Esophagus squamous epithelium (tissue), 5 donors: Measurements from ENCODE around the gene ABR. TPM values are rescaled to one million over a fixed set of nuclear protein-coding genes. Genes with fewer than 3 reads are reported as not detected.

Source experiments
- DNase-seq: peaks from one replicate; lab custom pipeline; 2025; lab: John Stamatoyannopoulos, UW
- H3K27ac ChIP-seq, 4 donors: fragments of 200-600 bp; sonication (generic); one replicate each; pipeline ENCODE4 v1.5.1; 2016 to 2019; ENCODE audit warnings: mild to moderate bottlenecking in 1 of 4
- H3K27me3 ChIP-seq, 4 donors: fragments of 200-600 bp; sonication (generic); 1 replicate in 3 of 4; 2 replicates in 1 of 4; pipeline versions ENCODE4 v1.5.1 to v1.6.0; 2017 to 2021; ENCODE audit warnings: antibody characterized with exemption in 1 of 4
- H3K36me3 ChIP-seq, 3 donors: fragments of 200-600 bp; sonication (generic); one replicate each; pipeline ENCODE4 v1.5.1; 2016 to 2019
- H3K4me1 ChIP-seq, 3 donors: fragments of 200-600 bp; sonication (generic); one replicate each; pipeline ENCODE4 v1.5.1; 2017 to 2019
- H3K4me3 ChIP-seq, 4 donors: fragments of 200-600 bp; sonication (generic); 1 replicate in 3 of 4; 2 replicates in 1 of 4; pipeline ENCODE4 v1.5.1; 2016 to 2019; ENCODE audit warnings: mild to moderate bottlenecking in 2 of 4, moderate library complexity in 1 of 4
- H3K9me3 ChIP-seq, 3 donors: fragments of 200-600 bp; sonication (generic); one replicate each; pipeline ENCODE4 v1.5.1; 2016 to 2019
- POLR2A ChIP-seq, 4 donors: fragments of 450-650 bp; IDR thresholded peaks; one replicate each; pipeline ENCODE4 v1.6.1; 2017; ENCODE audit warnings: antibody characterized with exemption in 4 of 4, mild to moderate bottlenecking in 4 of 4, moderate library complexity in 3 of 4
- WGBS, 2 donors: methylation state at CpG; one replicate each; pipeline ENCODE4 v1.1.5; 2018; 5-methylcytosine and 5-hydroxymethylcytosine counted together
- intact Hi-C: fragments of 100-400 bp; cut with DNase I; formaldehyde crosslinking; loops from one replicate; pipeline ENCODE4 v1.15.0; 2022
- total RNA-seq, 4 donors: library from RNA; depleted of rRNA; stranded (reverse); fragments of >200 nt; gene quantifications; one replicate each; pipeline ENCODE4 v1.1.0, GENCODE V29; 2016
- TF ChIP-seq, protein P1 (sequence below), 6 experiments: fragments of 450-650 bp in 4 of 6; fragments of 200-600 bp in 2 of 6; sonication (generic) in 2 of 6; IDR thresholded peaks; one replicate each; pipeline ENCODE4 v1.5.1; 2016 to 2019; ENCODE audit warnings: antibody characterized with exemption in 6 of 6, mild to moderate bottlenecking in 4 of 6, moderate library complexity in 4 of 6
- donor health status: DM: yes; HTN: yes; CAD: no.

Gene ABR
- total RNA-seq, 4 donors from 2014 or later, result 62.1 to 248 (median 75.5) TPM

DNA sequence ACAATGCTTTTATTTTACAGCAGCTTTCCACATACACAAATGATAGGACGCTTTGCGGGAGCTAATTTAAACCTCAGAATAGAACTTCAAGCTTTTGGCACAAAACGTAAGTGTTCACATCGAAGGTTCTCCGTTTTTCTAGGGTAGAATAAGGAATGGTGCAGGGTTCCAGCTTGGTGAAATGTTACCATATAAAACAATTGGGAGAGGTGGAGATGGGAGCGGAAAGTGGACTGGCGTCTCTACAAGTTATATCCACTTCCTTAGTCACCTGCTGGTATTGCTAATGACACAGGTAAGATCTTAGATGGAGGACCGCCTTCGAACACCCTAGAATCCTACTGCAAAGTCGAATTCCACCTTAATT lies 198.5 kb downstream of the ABR start:
- peak overlapping the region in 1 of 4 donors; percentile 63 for H3K4me3 ChIP-seq
- H3K4me1 ChIP-seq, result peaks cover 14 to 42% (median 16%) of the 10 kb centered on the region in 3 donors
- H3K36me3 ChIP-seq, result no peaks in the 10 kb centered on the region
- no peaks in the 10 kb centered on the region for H3K9me3 ChIP-seq
- TF ChIP-seq, protein P1, sequence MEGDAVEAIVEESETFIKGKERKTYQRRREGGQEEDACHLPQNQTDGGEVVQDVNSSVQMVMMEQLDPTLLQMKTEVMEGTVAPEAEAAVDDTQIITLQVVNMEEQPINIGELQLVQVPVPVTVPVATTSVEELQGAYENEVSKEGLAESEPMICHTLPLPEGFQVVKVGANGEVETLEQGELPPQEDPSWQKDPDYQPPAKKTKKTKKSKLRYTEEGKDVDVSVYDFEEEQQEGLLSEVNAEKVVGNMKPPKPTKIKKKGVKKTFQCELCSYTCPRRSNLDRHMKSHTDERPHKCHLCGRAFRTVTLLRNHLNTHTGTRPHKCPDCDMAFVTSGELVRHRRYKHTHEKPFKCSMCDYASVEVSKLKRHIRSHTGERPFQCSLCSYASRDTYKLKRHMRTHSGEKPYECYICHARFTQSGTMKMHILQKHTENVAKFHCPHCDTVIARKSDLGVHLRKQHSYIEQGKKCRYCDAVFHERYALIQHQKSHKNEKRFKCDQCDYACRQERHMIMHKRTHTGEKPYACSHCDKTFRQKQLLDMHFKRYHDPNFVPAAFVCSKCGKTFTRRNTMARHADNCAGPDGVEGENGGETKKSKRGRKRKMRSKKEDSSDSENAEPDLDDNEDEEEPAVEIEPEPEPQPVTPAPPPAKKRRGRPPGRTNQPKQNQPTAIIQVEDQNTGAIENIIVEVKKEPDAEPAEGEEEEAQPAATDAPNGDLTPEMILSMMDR (IDR thresholded peaks at IDR 0.05), result no peak
- TF ChIP-seq POLR2A (IDR thresholded peaks at IDR 0.05), result no peak
- DNase-seq, result no peak
- WGBS, 2 donors, result 39 to 42% methylated on average over 10 of the region's 10 CpGs
- intact Hi-C loops, result loop anchor here (5.0 kb wide), 1 partner anchor 184 kb away; no protein-coding TSS in a partner anchor
- peaks cover 0 to 6% (median 0%) of the 10 kb centered on the region in 4 donors for H3K27me3 ChIP-seq
- peak overlapping the region in 1 of 4 donors; percentile 92 for H3K27ac ChIP-seq

DNA sequence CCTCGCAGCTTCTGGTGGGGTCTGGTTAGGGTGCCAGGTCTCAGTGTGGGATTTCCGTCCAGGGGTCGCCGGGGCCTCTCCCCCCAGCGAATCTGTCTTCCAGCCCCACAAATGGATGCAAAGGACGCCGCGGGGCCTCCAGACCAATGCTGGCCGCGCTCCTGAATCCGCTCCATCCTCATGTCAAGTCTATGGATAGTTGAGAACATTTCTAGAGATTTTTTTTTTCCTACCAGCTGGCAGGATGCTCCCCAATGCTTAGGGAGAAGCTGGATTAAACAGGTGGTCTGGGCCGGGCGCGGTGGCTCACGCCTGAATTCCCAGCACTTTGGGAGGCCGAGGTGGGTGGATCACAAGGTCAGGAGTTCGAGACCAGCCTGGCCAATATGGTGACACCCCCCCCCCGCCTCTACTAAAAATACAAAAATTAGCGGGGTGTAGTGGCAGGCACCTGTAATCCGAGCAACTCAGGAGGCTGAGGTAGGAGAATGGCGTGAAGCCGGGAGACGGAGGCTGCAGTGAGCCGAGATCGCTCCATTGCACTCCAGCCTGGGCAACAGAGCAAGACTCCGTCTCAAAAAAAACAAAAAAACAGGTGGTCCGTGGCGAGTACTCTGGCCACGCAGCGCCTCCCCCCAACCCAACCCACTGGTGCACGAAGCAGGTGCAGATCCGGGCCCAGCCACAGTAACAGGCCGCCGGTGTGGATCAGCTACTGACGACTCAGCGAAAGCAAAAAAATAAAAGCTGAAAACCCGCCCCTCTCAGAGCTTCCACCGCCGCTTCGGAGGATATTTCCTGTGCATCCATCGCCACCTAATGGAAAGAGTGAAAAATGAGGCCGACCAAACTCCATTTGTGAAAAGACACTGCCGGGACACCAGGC lies 199.1 kb downstream of the ABR start:
- Histone ChIP-seq H3K36me3 (no peaks in the 10 kb centered on the region), H3K27me3 (peaks cover 0 to 6% (median 0%) of the 10 kb centered on the region in 4 donors), H3K4me3 (peak overlapping the region; percentile 63 to 94 (median 81)), H3K9me3 (no peaks in the 10 kb centered on the region), H3K4me1 (peaks cover 14 to 48% (median 16%) of the 10 kb centered on the region in 3 donors), H3K27ac (peak overlapping the region; percentile 88 to 92 (median 91))
- DNase-seq, result peak; percentile 31
- TF ChIP-seq, protein P1 (IDR thresholded peaks at IDR 0.05), result peak; percentile 65 to 88 (median 81)
- no peak for TF ChIP-seq POLR2A (IDR thresholded peaks at IDR 0.05)
- 21% methylated on average over 30 to 32 of the region's 43 CpGs for WGBS, 2 donors
- intact Hi-C loops, result loop anchor here (5.0 kb wide), 1 partner anchor 183 kb away; no protein-coding TSS in a partner anchor

DNA sequence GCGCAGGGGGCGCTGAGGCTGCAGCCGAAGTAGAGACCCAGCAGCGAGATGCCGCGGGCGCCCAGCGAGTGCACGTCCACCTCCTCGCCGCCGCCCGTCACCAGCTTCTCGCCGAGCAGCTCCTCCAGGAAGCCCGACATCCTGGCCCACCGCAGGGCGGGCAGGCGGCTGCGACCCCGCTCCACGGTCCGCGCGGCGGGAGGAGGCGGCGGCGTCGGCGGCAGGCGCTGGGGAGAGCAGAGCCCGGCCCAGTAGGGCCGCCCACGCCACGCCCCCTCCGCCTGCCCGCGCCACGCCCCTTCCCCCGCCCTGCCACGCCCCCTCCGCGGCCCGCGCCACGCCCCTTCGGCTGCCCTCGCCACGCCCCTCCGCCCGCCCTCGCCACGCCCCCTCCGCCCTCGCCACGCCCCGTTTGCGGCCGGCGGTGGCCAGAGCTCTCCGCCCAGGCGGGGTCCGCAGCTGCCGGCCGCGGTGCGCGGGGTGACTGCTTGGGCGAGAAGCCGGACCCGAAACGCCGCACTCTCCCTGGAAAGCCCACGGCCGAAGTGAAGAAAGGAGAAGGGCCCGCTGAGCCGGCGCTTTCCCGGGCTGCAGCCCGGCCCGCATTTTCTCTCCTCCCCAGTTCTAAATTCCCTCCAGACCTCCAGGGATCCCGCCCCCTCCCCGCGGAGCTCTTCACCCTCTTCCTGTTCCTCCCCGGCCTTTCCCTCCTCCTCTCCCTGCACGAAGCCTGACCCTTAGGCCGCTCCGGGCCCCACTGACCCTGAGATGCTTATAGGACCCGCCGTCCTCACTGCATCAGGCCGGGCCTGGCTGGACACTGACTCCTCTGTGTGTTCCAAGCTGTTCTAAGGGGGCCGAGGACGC lies 200.0 kb downstream of the ABR start, which contains the start of gene NXN:
Gene NXN (minus strand): TSS at position 238 of the 867 bp plus-strand sequence.
- WGBS, 2 donors, result 1 to 5% methylated on average over 14 to 16 of the region's 94 CpGs

DNA sequence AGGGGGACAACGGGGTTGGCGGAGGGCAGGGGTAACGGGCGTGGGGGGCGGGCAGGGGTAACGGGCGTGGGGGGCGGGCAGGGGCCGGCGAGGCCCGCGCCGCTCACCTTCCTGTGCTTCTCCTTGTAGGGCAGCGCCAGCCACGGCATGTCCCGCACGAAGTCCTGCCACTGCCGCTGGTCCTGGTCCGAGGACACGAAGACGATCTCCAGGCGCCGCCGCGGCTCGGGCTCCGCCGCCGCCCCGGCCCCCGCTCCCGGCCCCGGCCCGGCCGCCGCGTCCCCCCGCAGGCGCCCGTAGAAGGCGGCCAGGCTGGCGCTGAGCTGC lies 200.6 kb downstream of the ABR start:
- intact Hi-C loops, result loop anchor here (5.0 kb wide), 1 partner anchor 102 kb away; no protein-coding TSS in a partner anchor
- H3K27me3 ChIP-seq, result peaks cover 0 to 6% (median 0%) of the 10 kb centered on the region in 4 donors
- no peaks in the 10 kb centered on the region for H3K36me3 ChIP-seq
- peaks cover 19 to 60% (median 24%) of the 10 kb centered on the region in 3 donors for H3K4me1 ChIP-seq
- H3K4me3 ChIP-seq, result peak overlapping the region; percentile 63 to 94 (median 81)
- peak overlapping the region; percentile 85 to 92 (median 89) for H3K27ac ChIP-seq
- H3K9me3 ChIP-seq, result no peaks in the 10 kb centered on the region
- TF ChIP-seq, protein P1 (IDR thresholded peaks at IDR 0.05), result no peak
- TF ChIP-seq POLR2A (IDR thresholded peaks at IDR 0.05), result no peak
- WGBS, 2 donors, result no CpG with 5 or more reads among the region's 42 CpGs
- DNase-seq, result no peak

More for the DNA sequence above, 200.0 kb downstream of the ABR start, which contains the start of gene NXN:
- H3K36me3 ChIP-seq, result no peaks in the 10 kb centered on the region
- intact Hi-C loops, result loop anchor here (5.0 kb wide), 2 partner anchors 102 to 182 kb away; no protein-coding TSS in a partner anchor
- H3K4me3 ChIP-seq, result peak within 1 kb of the TSS; percentile 63 to 94 (median 81)
- peaks cover 0 to 6% (median 0%) of the 10 kb centered on the region in 4 donors for H3K27me3 ChIP-seq
- H3K27ac ChIP-seq, result peak within 1 kb of the TSS; percentile 88 to 92 (median 91)
- H3K4me1 ChIP-seq, result peaks cover 19 to 57% (median 24%) of the 10 kb centered on the region in 3 donors
- peak; percentile 18 for DNase-seq
- no peaks in the 10 kb centered on the region for H3K9me3 ChIP-seq
- TF ChIP-seq, protein P1 (IDR thresholded peaks at IDR 0.05), result peak in 2 of 6 experiments; percentile 21 to 27
- TF ChIP-seq POLR2A (IDR thresholded peaks at IDR 0.05), result peak in 3 of 4 donors; percentile 19 to 88 (median 43)
